ENCODE results near the gene RGS12. TPM values are rescaled to one million over a fixed set of nuclear protein-coding genes. Genes with fewer than 3 reads are reported as not detected.

The RGS12 gene
- total and polyA plus RNA-seq, 2 of the 8 experiments (the other 6 are each of a cell fraction or from before 2014, with no cell fraction given): 6.0 to 16.4 TPM

Other genes starting within 250 kb of the RGS12 start
- not detected in 2 replicates for gene HTT-AS, start 218.5 kb upstream of the RGS12 start, total RNA-seq (2021; fragmentation: NEBNext Ultra II Directional; extraction: Animal tissue kit (Norgen Biotek cat#: 25700))
- gene HTT-AS, start 218.5 kb upstream of the RGS12 start, polyA plus RNA-seq (2011; rRNA removed): not detected in 2 replicates
- 65.4 and 71.0 TPM in 2 replicates for gene HTT, start 218.3 kb upstream of the RGS12 start, total RNA-seq (2021; fragmentation: NEBNext Ultra II Directional; extraction: Animal tissue kit (Norgen Biotek cat#: 25700))
- 24.0 and 26.2 TPM in 2 replicates for gene HTT, start 218.3 kb upstream of the RGS12 start, polyA plus RNA-seq (2011; rRNA removed)
- 0.45 and 0.78 TPM in 2 replicates for gene MSANTD1, start 43.9 kb upstream of the RGS12 start, total RNA-seq (2021; fragmentation: NEBNext Ultra II Directional; extraction: Animal tissue kit (Norgen Biotek cat#: 25700))
- 0.23 and 0.39 TPM in 2 replicates for gene MSANTD1, start 43.9 kb upstream of the RGS12 start, polyA plus RNA-seq (2011; rRNA removed)
- 0.15 TPM in 1 of 2 replicates, not detected in the other for gene HGFAC, start 148.9 kb downstream of the RGS12 start, total RNA-seq (2021; fragmentation: NEBNext Ultra II Directional; extraction: Animal tissue kit (Norgen Biotek cat#: 25700))
- gene HGFAC, start 148.9 kb downstream of the RGS12 start, polyA plus RNA-seq (2011; rRNA removed): 0.14 and 0.35 TPM in 2 replicates
- not detected in 2 replicates for gene DOK7, start 170.3 kb downstream of the RGS12 start, total RNA-seq (2021; fragmentation: NEBNext Ultra II Directional; extraction: Animal tissue kit (Norgen Biotek cat#: 25700))
- gene DOK7, start 170.3 kb downstream of the RGS12 start, polyA plus RNA-seq (2011; rRNA removed): 0.32 and 0.36 TPM in 2 replicates
- gene LRPAP1, start 239.4 kb downstream of the RGS12 start, total RNA-seq (2021; fragmentation: NEBNext Ultra II Directional; extraction: Animal tissue kit (Norgen Biotek cat#: 25700)): 101 and 106 TPM in 2 replicates
- gene LRPAP1, start 239.4 kb downstream of the RGS12 start, polyA plus RNA-seq (2011; rRNA removed): 31.1 and 39.6 TPM in 2 replicates

Measured in H1 (cell line).